HepG2 (cell line): ENCODE results near the gene PPP4R1. TPM values are rescaled to one million over a fixed set of nuclear protein-coding genes. Genes with fewer than 3 reads are reported as not detected.

Source experiments
- ATAC-seq: fragments of 200-7000 bp; cut with Tn5 transposase; 3 replicates; pipeline ENCODE4 v1.9.1; 2020; ENCODE audit warnings: mild to moderate bottlenecking, moderate library complexity
- BruUV-seq: library from RNA; stranded (reverse); fragments of 400-500 nt; replicated peaks from 2 replicates; lab custom pipeline; 2021; lab: Mats Ljungman, UMichigan
- CTCF ChIA-PET: fragments of 300-600 bp; formaldehyde crosslinking; extraction: SDS; loops from one replicate; lab custom pipeline; 2021; ENCODE audit warnings: low total read pairs, inconsistent platforms, low intra/inter-chr PET ratio; lab: Yijun Ruan, JAX
- POLR2A ChIA-PET: fragments of 350-600 bp; sonication (Branson Sonifier 250); formaldehyde crosslinking; loops from one replicate; lab custom pipeline; 2020; ENCODE audit warnings: antibody characterized with exemption, inconsistent platforms; lab: Yijun Ruan, JAX
- DNase-seq: peaks from one replicate; pipeline ENCODE4 v3.0.0-alpha.2; 2015; ENCODE audit warnings: low spot score
- FAIRE-seq: peaks from 3 replicates; lab custom pipeline; 2011; peaks lifted over from hg19 to GRCh38; lab: Jason Lieb, UNC
- H2AFZ ChIP-seq: one replicate; pipeline ENCODE4 v1.6.1; 2011; ENCODE audit warnings: low read length, inconsistent platforms
- H3K27ac ChIP-seq: fragments of 300-600 bp; 3 replicates; pipeline ENCODE4 v1.8.0; 2011; ENCODE audit warnings: mixed run types, mild to moderate bottlenecking, mixed read lengths, low read length, inconsistent platforms; ENCODE audit not compliant: insufficient read depth; ENCODE audit errors: extremely low read length
- H3K27me3 ChIP-seq, 2 experiments: fragments of 200-600 bp in 1 of 2; 2 replicates in 1 of 2; 3 replicates in 1 of 2; pipeline versions ENCODE4 v1.6.0 to v1.8.0; 2011; ENCODE audit warnings: low read length in 2 of 2, mild to moderate bottlenecking in 2 of 2, moderate library complexity in 2 of 2, inconsistent platforms in 1 of 2; ENCODE audit not compliant: insufficient read depth in 2 of 2, control insufficient read depth in 1 of 2
- H3K36me3 ChIP-seq, 2 experiments: fragments of 200-600 bp in 1 of 2; replicated peaks in 1 of 2; 2 replicates in 1 of 2; 3 replicates in 1 of 2; pipeline versions ENCODE4 v1.5.1 to v1.8.0; 2011; ENCODE audit warnings: low read length in 2 of 2, inconsistent platforms in 1 of 2; ENCODE audit not compliant: insufficient read depth in 2 of 2, control insufficient read depth in 1 of 2
- H3K4me1 ChIP-seq: 2 replicates; pipeline ENCODE4 v1.5.1; 2012; ENCODE audit warnings: low read length, inconsistent platforms; ENCODE audit not compliant: insufficient read depth
- H3K4me2 ChIP-seq: 2 replicates; pipeline ENCODE4 v1.6.0; 2011; ENCODE audit warnings: low read depth, low read length, inconsistent platforms
- H3K4me3 ChIP-seq, 3 experiments: fragments of 200-600 bp in 1 of 3; sonication (generic), shearing (Covaris generic) in 1 of 3; replicated peaks in 1 of 3; 2 replicates each; pipeline ENCODE4 v1.5.1; 2011 to 2016; ENCODE audit warnings: low read length in 3 of 3, inconsistent platforms in 2 of 3, low read depth in 2 of 3, mild to moderate bottlenecking in 2 of 3, control low read depth in 1 of 3, mixed read lengths in 1 of 3; ENCODE audit not compliant: insufficient read depth in 1 of 3
- H3K79me2 ChIP-seq: one replicate; pipeline ENCODE4 v1.6.1; 2011; ENCODE audit warnings: low read length, inconsistent platforms; ENCODE audit not compliant: insufficient read depth
- H3K9ac ChIP-seq: 2 replicates; pipeline ENCODE4 v1.6.0; 2011; ENCODE audit warnings: mild to moderate bottlenecking, low read depth, low read length, inconsistent platforms; ENCODE audit not compliant: insufficient read depth
- H3K9me3 ChIP-seq: 2 replicates; pipeline ENCODE4 v1.5.1; 2012; ENCODE audit warnings: mild to moderate bottlenecking, low read length
- H4K20me1 ChIP-seq: 2 replicates; pipeline ENCODE4 v1.6.0; 2011; ENCODE audit warnings: inconsistent platforms, mild to moderate bottlenecking, low read length, moderate library complexity; ENCODE audit not compliant: insufficient read depth
- HNRNPLL ChIP-seq: fragments of 200-400 bp; formaldehyde crosslinking; IDR thresholded peaks from 2 replicates; pipeline ENCODE4 v1.6.1; 2017; ENCODE audit warnings: mild to moderate bottlenecking, low read depth, low read length; ENCODE audit not compliant: poor library complexity, severe bottlenecking
- IKZF4 ChIP-seq: sonication (generic); formaldehyde crosslinking; IDR thresholded peaks from 2 replicates; pipeline ENCODE4 v1.5.1; 2020; ENCODE audit warnings: borderline replicate concordance, mild to moderate bottlenecking, low read depth, missing genetic modification reagents; ENCODE audit errors: not compliant biosample characterization
- MED13 ChIP-seq: sonication (generic); formaldehyde crosslinking; IDR thresholded peaks from 2 replicates; pipeline ENCODE4 v1.5.0; 2020; ENCODE audit warnings: missing genetic modification reagents
- MIER3 ChIP-seq: IDR thresholded peaks from 2 replicates; pipeline ENCODE4 v1.6.1; 2016; ENCODE audit warnings: missing compliant biosample characterization, borderline replicate concordance
- PHB2 ChIP-seq: fragments of 450-650 bp; IDR thresholded peaks from 2 replicates; pipeline ENCODE4 v1.6.1; 2018; ENCODE audit not compliant: partially characterized antibody
- SAFB2 ChIP-seq: sonication (generic); formaldehyde crosslinking; IDR thresholded peaks from 2 replicates; pipeline ENCODE4 v1.5.1; 2020; ENCODE audit warnings: missing genetic modification reagents, low read depth, mild to moderate bottlenecking, borderline replicate concordance
- SNAPC5 ChIP-seq: sonication (generic); formaldehyde crosslinking; IDR thresholded peaks from 2 replicates; pipeline ENCODE4 v1.8.1; 2023; ENCODE audit warnings: mild to moderate bottlenecking, missing genetic modification reagents, borderline replicate concordance
- SUZ12 ChIP-seq: fragments of 150-350 bp; IDR thresholded peaks from 2 replicates; pipeline ENCODE4 v1.6.1; 2014; ENCODE audit warnings: low read depth, low read length
- ZFP82 ChIP-seq: sonication (generic); formaldehyde crosslinking; IDR thresholded peaks from 2 replicates; pipeline ENCODE4 v1.5.1; 2020; ENCODE audit warnings: mild to moderate bottlenecking, missing genetic modification reagents, borderline replicate concordance
- ZNF205 ChIP-seq: IDR thresholded peaks from 2 replicates; pipeline ENCODE4 v1.6.1; 2018; ENCODE audit warnings: missing biosample characterization, missing genetic modification reagents
- ZNF3 ChIP-seq: IDR thresholded peaks from 2 replicates; pipeline ENCODE4 v1.7.0; 2017; ENCODE audit warnings: inconsistent platforms
- ZNF333 ChIP-seq: sonication (generic); formaldehyde crosslinking; IDR thresholded peaks from 2 replicates; pipeline ENCODE4 v1.4.0; 2020; ENCODE audit warnings: mild to moderate bottlenecking, missing genetic modification reagents, borderline replicate concordance
- ZNF543 ChIP-seq: sonication (generic); formaldehyde crosslinking; IDR thresholded peaks from 2 replicates; pipeline ENCODE4 v1.4.0; 2020; ENCODE audit warnings: mild to moderate bottlenecking, missing genetic modification reagents
- ZNF569 ChIP-seq: sonication (generic); formaldehyde crosslinking; IDR thresholded peaks from 2 replicates; pipeline ENCODE4 v1.5.0; 2020; ENCODE audit warnings: mild to moderate bottlenecking, missing genetic modification reagents, moderate library complexity, borderline replicate concordance
- ZNF576 ChIP-seq: sonication (generic); formaldehyde crosslinking; IDR thresholded peaks from 2 replicates; pipeline ENCODE4 v1.4.0; 2020; ENCODE audit warnings: mild to moderate bottlenecking, missing genetic modification reagents
- ZNF607 ChIP-seq: sonication (generic); formaldehyde crosslinking; IDR thresholded peaks from 2 replicates; pipeline ENCODE4 v1.5.1; 2020; ENCODE audit warnings: missing genetic modification reagents, mild to moderate bottlenecking, borderline replicate concordance
- ZNF75D ChIP-seq: sonication (generic); formaldehyde crosslinking; IDR thresholded peaks from 2 replicates; pipeline ENCODE4 v1.8.1; 2023; ENCODE audit warnings: missing genetic modification reagents, mild to moderate bottlenecking, borderline replicate concordance
- WGBS: methylation state at CpG from one replicate; pipeline ENCODE4 v1.1.6; 2017; ENCODE audit warnings: low lambda C conversion rate; 5-methylcytosine and 5-hydroxymethylcytosine counted together
- in situ Hi-C: cut with HindIII; loops from 2 replicates; pipeline ENCODE4 v1.10.0; 2017; ENCODE audit warnings: low pct_unique_long_range_greater_than_20kb; ENCODE audit not compliant: extremely low pct_ligation_motif_present
- intact Hi-C: fragments of 100-400 bp; cut with micrococcal nuclease; formaldehyde crosslinking; loops from one replicate; pipeline ENCODE4 v1.10.0; 2022; ENCODE audit not compliant: unreplicated experiment
- polyA plus RNA-seq, 8 experiments: library from polyadenylated mRNA; depleted of rRNA in 3 of 8; stranded (reverse) in 7 of 8; unstranded in 1 of 8; fragments of >200 nt; fragmentation: Illumina TruSeq in 4 of 8; extraction: Trizol in 4 of 8; gene quantifications; 2 replicates each; pipeline versions ENCODE4 v1.2.1 to v1.2.3, GENCODE V29; 2011 to 2016; ENCODE audit warnings: low read depth in 4 of 8, missing spikeins in 1 of 8, mixed read lengths in 1 of 8; ENCODE audit not compliant: insufficient read depth in 1 of 8
- total RNA-seq, 5 experiments: library from RNA; depleted of rRNA; stranded (reverse); fragments of >200 nt; fragmentation: Illumina TruSeq; extraction: Trizol; gene quantifications; 2 replicates each; pipeline ENCODE4 v1.2.3, GENCODE V29; 2016; ENCODE audit warnings: low read depth in 1 of 5
- TF ChIP-seq, protein P1 (sequence below): sonication (generic); formaldehyde crosslinking; IDR thresholded peaks from 2 replicates; pipeline ENCODE4 v1.8.1; 2023; ENCODE audit warnings: mild to moderate bottlenecking, missing genetic modification reagents
- TF ChIP-seq, protein P2 (sequence below): fragments of 450-650 bp; IDR thresholded peaks from 2 replicates; pipeline ENCODE4 v1.6.1; 2017
- TF ChIP-seq, protein P3 (sequence below), 2 experiments: fragments of 450-650 bp in 1 of 2; sonication (generic) in 1 of 2; formaldehyde crosslinking; IDR thresholded peaks; 2 replicates each; pipeline versions ENCODE4 v1.5.0 to v1.8.0; 2020 to 2022; ENCODE audit warnings: mild to moderate bottlenecking in 1 of 2, missing genetic modification reagents in 1 of 2

PPP4R1 gene
- total and polyA plus RNA-seq, 2 of the 13 experiments (the other 11 are each of a cell fraction or from before 2014, with no cell fraction given) = 66.5 to 72.4 TPM

- TF ChIP-seq PHB2 (no peak), MED13 (CRISPR knock-in tag) (no peak), SAFB2 (no peak), SNAPC5 (CRISPR knock-in tag) (no peak), MIER3 (CRISPR knock-in tag) (no peak), ZNF75D (CRISPR knock-in tag) (no peak)
Measured at GRCh38 chr18:9587924-9588323, 26.4 kb downstream of the PPP4R1 start (continued).

- no peak overlapping the region for H3K27ac ChIP-seq
- intact Hi-C loops = no loop called here
- H3K9ac ChIP-seq = no peak overlapping the region
- DNase-seq (no peak), ATAC-seq (no peak), FAIRE-seq (no peak)
- no peak overlapping the region for H3K4me3 ChIP-seq
- BruUV-seq = no TSS peak
- H3K79me2 ChIP-seq = no peaks in the 10 kb centered on the region
- ChIA-PET POLR2A (no interaction called here), CTCF (no interaction called here)
- no peaks in the 10 kb centered on the region for H3K27me3 ChIP-seq
- H2AFZ ChIP-seq = no peak overlapping the region
- H3K4me1 ChIP-seq = no peaks in the 10 kb centered on the region
- no peak overlapping the region for H3K4me2 ChIP-seq
- 99% methylated on average over 3 of the region's 3 CpGs for WGBS
- in situ Hi-C loops = no loop called here
- peaks cover 8 to 57% of the 10 kb centered on the region in 2 experiments for H3K36me3 ChIP-seq
- no peaks in the 10 kb centered on the region for H4K20me1 ChIP-seq
- H3K9me3 ChIP-seq = no peaks in the 10 kb centered on the region
- TF ChIP-seq, protein P1, sequence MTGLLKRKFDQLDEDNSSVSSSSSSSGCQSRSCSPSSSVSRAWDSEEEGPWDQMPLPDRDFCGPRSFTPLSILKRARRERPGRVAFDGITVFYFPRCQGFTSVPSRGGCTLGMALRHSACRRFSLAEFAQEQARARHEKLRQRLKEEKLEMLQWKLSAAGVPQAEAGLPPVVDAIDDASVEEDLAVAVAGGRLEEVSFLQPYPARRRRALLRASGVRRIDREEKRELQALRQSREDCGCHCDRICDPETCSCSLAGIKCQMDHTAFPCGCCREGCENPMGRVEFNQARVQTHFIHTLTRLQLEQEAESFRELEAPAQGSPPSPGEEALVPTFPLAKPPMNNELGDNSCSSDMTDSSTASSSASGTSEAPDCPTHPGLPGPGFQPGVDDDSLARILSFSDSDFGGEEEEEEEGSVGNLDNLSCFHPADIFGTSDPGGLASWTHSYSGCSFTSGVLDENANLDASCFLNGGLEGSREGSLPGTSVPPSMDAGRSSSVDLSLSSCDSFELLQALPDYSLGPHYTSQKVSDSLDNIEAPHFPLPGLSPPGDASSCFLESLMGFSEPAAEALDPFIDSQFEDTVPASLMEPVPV = no peak
- TF ChIP-seq ZNF3 (CRISPR knock-in tag) = no peak
- no peak for TF ChIP-seq ZFP82
- TF ChIP-seq ZNF205 (CRISPR knock-in tag) = no peak
- TF ChIP-seq ZNF576 (CRISPR knock-in tag) = no peak
- TF ChIP-seq, protein P2, sequence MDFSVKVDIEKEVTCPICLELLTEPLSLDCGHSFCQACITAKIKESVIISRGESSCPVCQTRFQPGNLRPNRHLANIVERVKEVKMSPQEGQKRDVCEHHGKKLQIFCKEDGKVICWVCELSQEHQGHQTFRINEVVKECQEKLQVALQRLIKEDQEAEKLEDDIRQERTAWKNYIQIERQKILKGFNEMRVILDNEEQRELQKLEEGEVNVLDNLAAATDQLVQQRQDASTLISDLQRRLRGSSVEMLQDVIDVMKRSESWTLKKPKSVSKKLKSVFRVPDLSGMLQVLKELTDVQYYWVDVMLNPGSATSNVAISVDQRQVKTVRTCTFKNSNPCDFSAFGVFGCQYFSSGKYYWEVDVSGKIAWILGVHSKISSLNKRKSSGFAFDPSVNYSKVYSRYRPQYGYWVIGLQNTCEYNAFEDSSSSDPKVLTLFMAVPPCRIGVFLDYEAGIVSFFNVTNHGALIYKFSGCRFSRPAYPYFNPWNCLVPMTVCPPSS = no peak
- no peak for TF ChIP-seq SUZ12
- TF ChIP-seq IKZF4 (CRISPR knock-in tag) = no peak
- no peak for TF ChIP-seq ZNF543 (CRISPR knock-in tag)
- TF ChIP-seq HNRNPLL = no peak
- TF ChIP-seq ZNF333 (CRISPR knock-in tag) = no peak
- TF ChIP-seq, protein P3, sequence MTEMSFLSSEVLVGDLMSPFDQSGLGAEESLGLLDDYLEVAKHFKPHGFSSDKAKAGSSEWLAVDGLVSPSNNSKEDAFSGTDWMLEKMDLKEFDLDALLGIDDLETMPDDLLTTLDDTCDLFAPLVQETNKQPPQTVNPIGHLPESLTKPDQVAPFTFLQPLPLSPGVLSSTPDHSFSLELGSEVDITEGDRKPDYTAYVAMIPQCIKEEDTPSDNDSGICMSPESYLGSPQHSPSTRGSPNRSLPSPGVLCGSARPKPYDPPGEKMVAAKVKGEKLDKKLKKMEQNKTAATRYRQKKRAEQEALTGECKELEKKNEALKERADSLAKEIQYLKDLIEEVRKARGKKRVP (CRISPR knock-in tag; IDR thresholded peaks at IDR 0.05) = no peak
- TF ChIP-seq ZNF607 = no peak
- TF ChIP-seq ZNF569 (CRISPR knock-in tag) = no peak
Measured at GRCh38 chr18:9586814-9587213, 27.5 kb downstream of the PPP4R1 start.
